NB4 (cell line): ENCODE measurements around the gene DNAJB4.
"Not testable (repeated sequence)": the region's sequence is repeated elsewhere in the genome, so short reads cannot be mapped to it uniquely, and the experiment has no call there.

ENCODE experiments used
- DNase-seq: peaks from one replicate; pipeline ENCODE4 v3.0.0; 2010; ENCODE audit warnings: low read depth
- H3K4me3 ChIP-seq: one replicate; pipeline ENCODE4 v1.5.1; 2011; ENCODE audit warnings: mild to moderate bottlenecking, low read depth, low read length, moderate library complexity
- MAX ChIP-seq: IDR thresholded peaks from 2 replicates; pipeline ENCODE4 v1.6.1; 2011; ENCODE audit warnings: low read depth, low read length
- MYC ChIP-seq: IDR thresholded peaks from 2 replicates; pipeline ENCODE4 v1.6.1; 2011; ENCODE audit warnings: low read depth, low read length
- POLR2A ChIP-seq: IDR thresholded peaks from 2 replicates; pipeline ENCODE4 v1.6.1; 2011; ENCODE audit warnings: mild to moderate bottlenecking; ENCODE audit not compliant: insufficient read length; ENCODE audit errors: extremely low read depth
- TF ChIP-seq, protein P1 (sequence below): IDR thresholded peaks from one replicate; pipeline ENCODE4 v1.5.1; 2012; ENCODE audit warnings: low read depth, low read length

DNAJB4 gene

GRCh38 chr1:77976433-77977076 is 28.2 kb upstream of the DNAJB4 start:
- peak; percentile 55 for DNase-seq
- TF ChIP-seq POLR2A (no peak), MYC (no peak)
- TF ChIP-seq, protein P1, sequence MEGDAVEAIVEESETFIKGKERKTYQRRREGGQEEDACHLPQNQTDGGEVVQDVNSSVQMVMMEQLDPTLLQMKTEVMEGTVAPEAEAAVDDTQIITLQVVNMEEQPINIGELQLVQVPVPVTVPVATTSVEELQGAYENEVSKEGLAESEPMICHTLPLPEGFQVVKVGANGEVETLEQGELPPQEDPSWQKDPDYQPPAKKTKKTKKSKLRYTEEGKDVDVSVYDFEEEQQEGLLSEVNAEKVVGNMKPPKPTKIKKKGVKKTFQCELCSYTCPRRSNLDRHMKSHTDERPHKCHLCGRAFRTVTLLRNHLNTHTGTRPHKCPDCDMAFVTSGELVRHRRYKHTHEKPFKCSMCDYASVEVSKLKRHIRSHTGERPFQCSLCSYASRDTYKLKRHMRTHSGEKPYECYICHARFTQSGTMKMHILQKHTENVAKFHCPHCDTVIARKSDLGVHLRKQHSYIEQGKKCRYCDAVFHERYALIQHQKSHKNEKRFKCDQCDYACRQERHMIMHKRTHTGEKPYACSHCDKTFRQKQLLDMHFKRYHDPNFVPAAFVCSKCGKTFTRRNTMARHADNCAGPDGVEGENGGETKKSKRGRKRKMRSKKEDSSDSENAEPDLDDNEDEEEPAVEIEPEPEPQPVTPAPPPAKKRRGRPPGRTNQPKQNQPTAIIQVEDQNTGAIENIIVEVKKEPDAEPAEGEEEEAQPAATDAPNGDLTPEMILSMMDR, result no peak
- peak overlapping the region; percentile 74 for H3K4me3 ChIP-seq

DNA sequence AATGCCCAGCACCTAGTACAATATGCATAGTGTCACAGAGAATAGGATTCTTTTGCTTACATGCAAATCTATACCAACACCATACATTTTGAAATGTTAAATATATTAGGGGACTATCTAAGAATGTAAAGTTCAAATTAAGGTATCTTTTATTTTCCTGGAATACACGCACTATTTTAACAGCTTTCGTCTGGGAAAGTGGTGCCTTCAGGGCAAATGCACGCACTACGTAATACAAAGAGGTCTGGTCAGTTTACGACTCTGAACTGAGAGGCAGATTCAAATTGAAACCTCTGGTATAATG is 26.8 kb upstream of the DNAJB4 start:
- TF ChIP-seq, protein P1, result no peak
- no peak for TF ChIP-seq MAX
- no peak for TF ChIP-seq POLR2A
- TF ChIP-seq MYC, result no peak; the same call in 1 of the 2 replicates
- no peak for DNase-seq
- H3K4me3 ChIP-seq, result peak overlapping the region; percentile 74

GRCh38 chr1:77978293-77978968 is 26.3 kb upstream of the DNAJB4 start:
- TF ChIP-seq POLR2A (peak; percentile 42), MAX (no peak; the same call in 1 of the 2 replicates), MYC (peak; percentile 7; the same call in 1 of the 2 replicates)
- TF ChIP-seq, protein P1, result no peak
- DNase-seq, result peak; percentile 96
- H3K4me3 ChIP-seq, result peak overlapping the region; percentile 74

DNA sequence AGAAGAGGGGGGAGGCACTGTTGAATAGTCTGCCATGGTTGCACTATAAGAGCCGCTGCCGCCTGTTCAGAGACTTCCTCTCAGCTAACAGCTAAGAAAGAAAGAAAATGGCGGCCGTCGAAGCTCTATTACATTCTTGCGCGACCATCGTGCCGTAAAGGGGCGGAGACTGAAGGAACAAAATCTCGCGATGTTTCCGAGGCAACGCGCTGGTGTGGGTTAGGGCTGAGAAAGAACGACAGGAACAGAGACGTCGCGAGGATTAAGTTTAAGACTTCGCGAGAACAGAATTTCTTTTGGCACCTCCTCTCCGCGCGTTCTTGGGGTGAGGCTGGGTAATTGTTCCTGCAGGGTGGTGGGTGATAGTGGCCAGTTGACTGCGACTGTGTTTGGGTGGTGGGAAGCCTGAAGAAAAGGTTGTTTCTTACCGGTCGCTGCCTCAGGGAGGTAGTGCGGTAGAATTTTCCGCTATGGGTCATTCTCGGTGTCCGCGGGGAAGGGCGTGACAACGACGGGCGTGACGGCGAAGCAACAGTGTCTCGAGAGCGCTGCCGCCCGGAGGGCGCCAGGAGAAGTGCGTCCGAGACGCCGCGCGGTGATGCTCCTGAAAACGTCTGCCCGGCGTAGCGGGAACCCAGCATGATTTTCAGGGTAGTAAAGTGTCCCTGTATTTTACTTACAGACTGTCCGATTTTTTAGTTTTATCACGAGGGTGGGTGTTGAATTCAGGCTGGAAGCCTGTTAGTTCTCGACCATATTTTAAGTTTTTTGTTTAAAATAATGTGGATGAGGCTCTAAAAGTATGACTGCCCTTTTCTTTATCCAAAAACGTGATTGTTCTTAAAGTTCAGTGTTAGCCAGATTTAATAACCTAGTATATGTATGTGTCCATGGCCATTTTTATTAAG is 25.5 kb upstream of the DNAJB4 start, which contains the start of gene FUBP1:
TSS of gene FUBP1 (minus strand) at position 104 of the 908 bp plus-strand sequence. CDS start at position 36, 68 bp downstream.
- TF ChIP-seq, protein P1, result peak; percentile 41
- TF ChIP-seq MAX, result peak; percentile 58
- TF ChIP-seq POLR2A, result peak; percentile 93
- peak; percentile 7 for TF ChIP-seq MYC
- peak within 1 kb of the TSS; percentile 74 for H3K4me3 ChIP-seq
- peak; percentile 98 for DNase-seq

- not testable (repeated sequence) for DNase-seq
Observed at GRCh38 chr1:77983352-77983996, 21.3 kb upstream of the DNAJB4 start.

DNA sequence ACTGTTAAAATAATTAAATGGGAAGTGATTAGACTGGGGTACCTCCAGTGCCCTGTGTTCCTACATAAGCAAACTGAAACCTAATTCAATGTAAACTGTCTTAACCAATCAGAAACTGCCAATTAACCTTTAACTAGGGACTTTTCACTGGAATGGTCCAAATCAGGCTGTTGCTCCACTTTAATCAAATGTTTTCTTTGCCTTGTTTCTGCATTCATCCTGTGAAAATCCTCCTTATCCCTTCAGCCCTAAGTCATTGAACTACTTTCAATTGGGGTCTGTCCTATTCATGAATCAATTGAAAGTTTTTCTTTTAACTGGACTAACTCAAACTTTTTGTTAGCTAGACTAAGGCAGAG is 20.8 kb upstream of the DNAJB4 start:
- no peak overlapping the region for H3K4me3 ChIP-seq
- no peak for DNase-seq
- TF ChIP-seq MYC, result no peak
- TF ChIP-seq, protein P1, result no peak
- TF ChIP-seq POLR2A, result no peak
- TF ChIP-seq MAX, result no peak

More at GRCh38 chr1:77983352-77983996, 21.3 kb upstream of the DNAJB4 start:
- not testable (repeated sequence) for H3K4me3 ChIP-seq
